ENCODE data around the gene KCNJ14.

GRCh38 chr19:48415806-48416221, 39.6 kb upstream of the KCNJ14 start:
- TF ChIP-seq POLR2A (IDR thresholded peaks at IDR 0.05) (no peak), POLR2AphosphoS5 (IDR thresholded peaks at IDR 0.05) (no peak)

Data from gastroesophageal sphincter (tissue), 2 donors.